ENCODE results near the gene MCUB.

Gene MCUB

DNA sequence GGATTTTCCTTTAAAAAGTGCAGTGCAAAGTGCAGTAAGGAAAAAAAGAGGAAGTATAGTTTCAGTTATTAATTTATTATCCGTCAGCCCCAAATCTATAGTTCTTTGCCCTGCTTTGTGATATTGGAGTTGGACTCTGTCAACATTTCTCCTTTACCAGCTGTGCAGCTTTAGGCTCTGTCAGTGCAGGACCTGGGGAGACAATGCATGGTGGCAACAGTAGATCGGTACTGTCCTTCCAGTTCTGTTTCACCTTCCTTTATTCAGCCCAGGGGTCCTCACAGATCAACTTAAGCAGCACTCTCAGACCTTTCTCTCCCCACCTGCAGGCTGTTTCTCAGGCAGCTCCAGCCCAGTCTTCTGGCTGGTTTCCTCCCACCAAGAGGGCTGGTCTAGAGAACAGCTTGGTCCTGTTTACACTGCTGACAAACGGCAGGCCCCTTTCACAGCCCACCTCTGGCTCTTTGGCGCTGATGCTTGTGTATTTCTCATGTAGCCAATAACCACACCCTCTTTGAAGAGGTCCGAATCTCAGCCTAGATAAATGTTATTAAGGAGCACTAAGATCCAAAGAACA lies 71.6 kb downstream of the MCUB start:
- no peak for TF ChIP-seq POLR2A (IDR thresholded peaks at IDR 0.05; ENCODE audit: low read depth, low read length)
- FAIRE-seq = no peak
- DNase-seq (ENCODE audit: insufficient read length, low spot score) = no peak

DNA sequence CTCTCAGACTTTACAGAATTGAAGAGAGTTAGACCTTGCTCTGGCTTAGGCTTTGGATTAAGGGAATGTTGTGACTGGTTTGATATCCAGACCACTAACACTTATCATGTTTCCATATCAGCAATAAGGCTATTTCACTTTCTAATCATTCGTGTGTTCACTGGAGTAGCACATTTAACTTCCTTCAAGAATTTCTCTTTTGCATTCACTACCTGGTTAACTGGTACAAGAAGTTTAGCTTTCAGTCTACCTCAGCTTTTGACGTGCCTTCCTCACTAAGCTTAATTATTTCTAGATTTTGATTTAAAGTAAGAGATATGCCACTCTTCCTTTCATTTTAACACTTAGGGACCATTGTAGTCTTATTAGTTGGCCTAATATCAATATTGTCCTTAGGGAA lies 80.6 kb downstream of the MCUB start:
- no peak for FAIRE-seq
- TF ChIP-seq POLR2A (IDR thresholded peaks at IDR 0.05; ENCODE audit: low read depth, low read length) = no peak
- no peak for DNase-seq (ENCODE audit: insufficient read length, low spot score)

DNA sequence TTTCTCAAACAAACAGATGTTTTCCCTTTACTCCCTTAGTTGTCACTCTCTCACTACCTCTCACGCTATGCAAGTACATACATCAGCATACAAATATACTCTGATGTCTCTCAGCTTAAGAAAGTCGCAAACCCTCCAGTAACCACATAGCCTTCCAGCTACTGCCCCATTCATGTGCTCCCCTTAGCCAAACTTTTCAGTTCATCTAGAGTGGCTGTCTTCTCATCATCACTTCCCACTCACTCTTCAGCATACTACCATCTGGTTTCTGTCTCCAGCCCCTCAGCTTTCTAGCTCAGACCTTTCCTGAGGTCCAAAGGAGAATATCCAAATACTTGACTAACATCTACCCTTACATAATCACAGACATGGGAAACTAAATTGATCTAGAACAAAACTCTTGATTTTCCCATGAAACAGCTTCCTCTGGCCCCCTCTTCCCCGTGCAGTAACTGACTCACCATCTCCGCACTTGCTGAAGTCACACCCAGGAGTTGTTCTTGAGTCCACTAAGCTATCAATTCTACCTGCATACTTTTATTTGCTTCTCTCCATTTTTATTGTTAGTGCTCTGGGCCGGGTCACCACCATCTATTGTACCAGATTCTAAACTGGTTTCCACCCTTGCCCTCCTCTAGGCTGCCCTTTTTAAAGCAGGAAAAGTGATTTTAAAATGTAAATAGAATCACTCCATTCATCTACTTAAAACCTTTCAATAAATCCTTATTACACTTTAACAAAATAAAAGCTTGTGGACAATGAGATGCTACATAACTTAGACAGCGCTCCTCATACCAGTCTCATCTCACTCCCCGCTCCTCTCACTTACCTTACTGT lies 86.0 kb downstream of the MCUB start:
- no peak for TF ChIP-seq POLR2A (IDR thresholded peaks at IDR 0.05; ENCODE audit: low read depth, low read length)
- no peak for FAIRE-seq
- DNase-seq (ENCODE audit: insufficient read length, low spot score) = no peak

DNA sequence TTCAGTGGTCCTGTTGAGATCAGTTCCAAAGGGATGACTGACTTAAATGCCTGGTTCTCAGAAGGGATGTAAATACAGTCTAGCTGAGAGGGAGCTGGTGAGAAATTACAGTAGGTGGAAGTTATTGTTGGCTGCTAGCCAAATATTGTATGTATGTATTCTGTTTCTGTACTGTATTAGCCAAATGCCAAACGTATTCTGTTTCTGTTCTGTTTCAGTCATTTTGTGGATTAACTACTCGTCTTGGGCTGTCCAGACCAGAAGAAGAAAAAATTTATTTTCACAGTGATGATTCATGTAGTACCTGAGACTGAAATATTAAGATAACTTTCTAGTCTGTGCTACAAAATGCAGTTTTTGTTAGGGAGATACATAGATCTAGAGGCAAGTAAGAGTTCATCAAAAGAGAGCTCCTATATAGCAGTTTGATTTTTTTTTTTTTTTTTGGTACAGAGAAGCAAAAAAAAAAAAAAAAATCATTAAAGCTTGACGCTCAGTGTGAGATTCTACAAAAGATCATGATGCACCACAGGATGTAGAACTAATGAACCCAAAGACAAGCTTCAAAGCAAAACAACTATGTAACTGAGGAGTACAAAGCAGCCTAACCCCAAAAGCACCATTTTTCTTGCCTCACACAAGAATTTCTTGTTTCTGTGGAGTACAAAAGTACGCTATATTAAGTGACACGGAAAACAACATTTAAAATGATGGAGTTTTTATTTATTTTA lies 88.4 kb downstream of the MCUB start:
- DNase-seq (ENCODE audit: insufficient read length, low spot score) (no peak), FAIRE-seq (no peak)

DNA sequence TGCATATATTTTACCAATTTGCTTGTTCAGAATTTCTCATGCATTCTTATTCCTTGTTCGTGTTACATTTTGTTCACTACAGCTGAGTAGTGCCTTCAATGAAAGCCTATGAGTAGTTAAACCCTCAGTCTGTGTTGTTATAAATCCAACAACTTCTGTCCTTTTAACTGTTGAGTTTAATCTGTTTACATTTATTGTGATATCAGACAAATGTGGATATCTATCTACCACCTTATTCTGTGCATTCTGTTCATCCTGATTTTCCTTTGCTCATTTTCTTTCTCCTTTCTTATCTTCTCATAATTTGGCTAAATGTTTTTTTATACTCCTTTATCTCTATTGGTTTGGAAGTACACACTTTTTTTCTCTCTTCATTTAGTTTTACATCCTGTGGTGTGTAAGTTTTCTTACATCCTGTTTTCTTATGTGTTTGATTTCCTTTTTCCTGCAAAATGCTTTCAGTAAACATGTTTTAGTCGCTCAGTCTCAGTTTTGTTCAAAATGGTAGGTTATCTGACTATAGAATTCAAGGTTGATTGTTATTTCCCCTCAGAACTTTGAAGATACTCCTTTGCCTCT lies 89.0 kb downstream of the MCUB start:
- TF ChIP-seq POLR2A (IDR thresholded peaks at IDR 0.05; ENCODE audit: low read depth, low read length) = no peak
- no peak for DNase-seq (ENCODE audit: insufficient read length, low spot score)
- FAIRE-seq = no peak

More for the DNA sequence above, 88.4 kb downstream of the MCUB start:
- TF ChIP-seq POLR2A (IDR thresholded peaks at IDR 0.05; ENCODE audit: low read depth, low read length) = no peak

DNA sequence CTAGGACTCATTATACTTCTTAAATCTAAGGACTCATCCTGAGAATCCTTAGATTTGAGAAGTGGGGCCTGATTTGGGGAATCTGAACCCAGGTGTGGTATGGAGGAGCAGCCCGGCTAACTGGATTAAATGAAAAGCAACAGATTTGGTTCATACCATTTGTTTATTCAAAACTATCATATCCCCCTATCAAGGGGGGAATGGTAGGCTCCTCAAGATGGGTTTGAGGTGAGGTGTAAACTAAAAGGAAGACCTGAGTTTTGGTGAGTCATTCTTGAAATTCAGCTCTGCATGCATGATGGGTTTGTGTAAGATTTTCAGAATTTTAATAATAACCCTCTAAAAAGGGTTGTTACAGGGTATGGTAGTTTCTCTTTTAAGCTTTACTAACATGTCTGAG lies 89.8 kb downstream of the MCUB start:
- DNase-seq (ENCODE audit: insufficient read length, low spot score) = no peak
- FAIRE-seq = no peak
- TF ChIP-seq POLR2A (IDR thresholded peaks at IDR 0.05; ENCODE audit: low read depth, low read length) = no peak

DNA sequence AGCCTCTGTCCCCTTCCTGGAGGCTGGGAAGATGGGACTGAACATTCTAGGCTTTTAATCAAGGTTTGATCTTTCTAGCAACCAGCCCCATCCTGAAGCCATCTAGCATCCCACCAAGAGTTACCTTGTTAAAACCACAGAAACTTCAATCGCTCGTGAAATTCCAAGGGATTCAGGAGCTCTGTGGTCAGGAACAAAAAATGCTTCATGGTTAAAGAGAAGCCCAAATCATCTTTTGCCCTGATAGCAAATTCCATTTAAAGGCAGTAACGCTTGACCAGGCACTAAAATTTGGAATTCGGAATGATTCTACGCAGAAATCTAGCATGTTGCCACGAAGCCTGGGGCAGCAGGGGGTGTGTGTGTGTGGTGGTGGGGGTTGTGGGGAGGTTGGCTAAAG lies 95.3 kb downstream of the MCUB start:
- FAIRE-seq = no peak
- TF ChIP-seq POLR2A (IDR thresholded peaks at IDR 0.05; ENCODE audit: low read depth, low read length) = no peak

DNA sequence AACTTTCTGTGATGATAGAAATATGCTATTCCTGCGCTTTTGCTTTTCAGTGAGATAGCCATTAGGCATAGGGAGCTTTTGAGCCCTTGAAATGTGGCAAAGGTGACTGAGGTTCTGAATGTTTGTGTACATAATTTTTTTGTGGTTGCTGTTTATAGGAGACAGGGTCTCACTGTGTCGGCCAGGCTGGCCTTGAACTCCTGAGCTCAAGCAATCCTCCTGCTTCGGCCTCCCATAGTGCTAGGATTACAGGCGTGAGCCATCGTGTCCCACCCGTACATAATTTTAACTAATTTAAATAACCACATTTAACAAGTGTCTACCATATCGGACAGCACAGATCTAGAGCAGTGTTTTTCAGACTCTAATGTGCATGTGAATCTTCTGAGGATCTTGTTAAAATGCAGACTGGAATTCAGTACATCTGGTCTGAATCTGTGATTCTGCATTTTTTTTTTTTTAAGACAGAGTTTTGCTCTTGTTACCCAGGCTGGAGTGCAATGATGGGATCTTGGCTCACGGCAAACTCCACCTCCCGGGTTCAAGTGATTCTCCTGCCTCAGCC lies 97.9 kb downstream of the MCUB start:
- DNase-seq (ENCODE audit: insufficient read length, low spot score) = no peak
- no peak for FAIRE-seq
- no peak for TF ChIP-seq POLR2A (IDR thresholded peaks at IDR 0.05; ENCODE audit: low read depth, low read length)

More for the DNA sequence above, 95.3 kb downstream of the MCUB start:
- DNase-seq (ENCODE audit: insufficient read length, low spot score) = no peak

DNA sequence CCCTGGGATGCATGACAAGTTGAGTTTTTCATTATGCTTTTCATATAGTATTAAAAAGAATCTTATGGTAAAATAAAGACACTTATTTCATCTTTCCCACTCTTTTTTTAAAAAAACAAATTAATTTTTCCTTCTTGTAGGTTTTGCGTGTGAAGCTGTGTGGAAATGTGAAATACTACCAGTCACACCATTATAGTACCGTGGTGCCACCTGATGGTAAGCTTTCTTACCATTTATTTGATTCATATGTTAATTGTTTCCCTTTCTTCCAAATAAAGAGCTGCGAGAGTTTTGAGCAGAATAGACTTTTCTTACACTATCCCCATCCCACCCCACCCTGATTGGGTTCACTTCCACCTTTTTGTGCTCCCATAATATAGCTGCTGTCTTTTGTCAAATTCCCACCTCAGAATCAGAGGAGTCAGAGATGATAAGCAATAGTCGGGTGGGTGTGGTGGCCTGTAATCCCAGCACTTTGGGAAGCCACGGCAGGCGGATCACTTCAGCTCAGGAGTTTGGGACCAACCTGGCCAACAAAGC lies 98.9 kb downstream of the MCUB start:
- DNase-seq (ENCODE audit: insufficient read length, low spot score) (no peak), FAIRE-seq (no peak)
- TF ChIP-seq POLR2A (IDR thresholded peaks at IDR 0.05; ENCODE audit: low read depth, low read length) = no peak

DNA sequence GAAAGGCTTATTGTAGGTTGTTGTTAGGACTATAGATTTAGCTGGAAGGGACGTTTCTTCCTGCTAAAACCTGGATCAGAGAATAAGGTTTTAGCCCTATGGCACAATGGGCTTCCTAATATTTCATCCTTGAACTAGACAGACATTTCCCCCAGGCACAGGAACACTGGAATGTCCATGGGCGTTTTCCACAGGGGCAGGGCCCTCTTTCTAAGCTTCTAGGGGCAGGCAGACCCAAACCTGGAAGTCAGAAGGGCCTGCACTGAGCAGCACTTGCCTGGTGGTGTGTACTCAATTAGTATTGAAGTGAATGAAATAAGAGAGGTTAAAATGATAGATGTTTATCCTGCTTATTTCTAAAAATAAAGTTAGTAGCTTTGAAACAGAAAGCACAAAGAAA lies 102.1 kb downstream of the MCUB start:
- no peak for TF ChIP-seq POLR2A (IDR thresholded peaks at IDR 0.05; ENCODE audit: low read depth, low read length)
- FAIRE-seq (no peak), DNase-seq (ENCODE audit: insufficient read length, low spot score) (no peak)

DNA sequence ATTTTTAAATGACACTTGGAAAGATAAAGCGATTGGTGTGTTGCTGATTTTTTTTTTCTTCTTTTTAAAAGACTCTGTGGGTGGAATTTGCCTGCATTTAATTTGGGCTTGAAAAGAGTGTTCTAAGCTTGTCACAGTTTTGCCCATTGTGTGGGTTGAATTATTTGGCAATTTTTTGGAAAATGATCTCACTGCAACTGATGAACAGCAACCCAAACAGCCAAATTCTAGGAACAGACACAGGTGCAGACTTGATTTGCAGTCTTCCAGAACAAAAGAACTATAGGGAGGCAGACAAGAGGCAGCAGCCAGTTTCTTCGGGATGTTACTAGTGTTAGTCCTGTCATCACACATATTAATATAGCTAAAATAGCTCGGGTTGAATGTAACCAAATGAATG lies 102.7 kb downstream of the MCUB start:
- no peak for DNase-seq (ENCODE audit: insufficient read length, low spot score)
- no peak for TF ChIP-seq POLR2A (IDR thresholded peaks at IDR 0.05; ENCODE audit: low read depth, low read length)
- FAIRE-seq = no peak

DNA sequence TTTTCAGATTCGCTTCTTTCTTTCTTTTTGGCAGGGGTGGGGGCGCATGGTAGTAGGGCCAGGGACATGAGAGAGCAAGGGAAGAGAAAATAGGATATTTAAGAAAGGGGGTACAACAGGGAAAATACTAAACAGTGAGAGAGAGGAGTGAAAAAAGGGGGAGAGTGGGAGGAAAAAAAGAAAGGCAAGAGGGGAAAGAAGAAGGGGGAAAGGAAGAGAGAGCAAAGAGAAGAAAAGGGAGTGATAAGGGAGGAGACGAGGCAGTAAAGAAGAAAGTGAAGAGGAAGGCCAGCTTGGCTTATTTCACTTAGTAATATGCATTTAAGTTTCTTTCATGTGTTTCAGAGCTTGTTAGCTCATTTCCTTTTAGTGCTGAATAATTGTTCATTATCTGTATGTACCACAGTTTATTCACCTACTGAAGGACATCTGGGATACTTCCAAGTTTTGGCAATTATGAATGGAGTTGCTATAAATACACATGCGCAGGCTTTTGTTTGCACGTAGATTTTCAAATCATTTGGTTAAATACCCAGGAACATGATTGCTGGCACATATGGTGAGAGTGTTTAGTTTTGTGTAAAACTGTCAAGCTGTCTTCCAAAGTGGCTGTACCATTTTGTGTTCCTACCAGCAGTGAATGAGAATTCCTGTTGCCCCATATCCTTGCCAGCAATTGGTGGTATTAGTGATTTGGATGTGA lies 105.9 kb downstream of the MCUB start:
- FAIRE-seq (no peak), DNase-seq (ENCODE audit: insufficient read length, low spot score) (no peak)
- no peak for TF ChIP-seq POLR2A (IDR thresholded peaks at IDR 0.05; ENCODE audit: low read depth, low read length)

DNA sequence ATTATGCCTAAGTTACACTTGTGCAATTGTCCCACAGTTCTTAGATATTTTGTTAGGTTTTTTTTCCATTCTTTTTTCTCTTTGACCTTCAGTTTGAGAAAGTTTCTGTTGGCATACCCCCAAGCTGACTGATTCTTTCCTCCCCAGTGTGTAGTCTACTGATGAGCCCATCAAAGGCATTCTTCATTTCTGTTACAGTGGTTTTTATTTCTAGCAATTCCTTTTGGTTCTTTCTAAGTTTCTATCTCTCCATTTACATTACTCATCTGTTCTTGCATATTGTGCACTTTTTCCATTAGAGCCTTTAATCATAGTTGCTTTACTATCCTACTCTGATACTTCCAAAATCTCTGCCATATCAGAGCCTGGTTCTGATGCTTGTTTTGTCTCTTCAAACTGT lies 111.3 kb downstream of the MCUB start:
- DNase-seq (ENCODE audit: insufficient read length, low spot score) = no peak
- no peak for FAIRE-seq
- no peak for TF ChIP-seq POLR2A (IDR thresholded peaks at IDR 0.05; ENCODE audit: low read depth, low read length)

Data from H54 (cell line).